GM23338 (cell line): ENCODE results near the gene AMFR. TPM values are rescaled to one million over a fixed set of nuclear protein-coding genes. Genes with fewer than 3 reads are reported as not detected.

Source experiments
- ATAC-seq: fragments of 200-7000 bp; cut with Tn5 transposase; 3 replicates; pipeline ENCODE4 v1.9.1; 2020
- DNase-seq: peaks from one replicate; pipeline ENCODE4 v3.0.0-alpha.2; 2015; ENCODE audit warnings: low spot score
- H2AFZ ChIP-seq: fragments of 200-600 bp; sonication (generic); 2 replicates; pipeline ENCODE4 v1.8.0; 2016; ENCODE audit warnings: antibody characterized with exemption, mild to moderate bottlenecking, moderate library complexity
- H3F3A ChIP-seq: fragments of 200-600 bp; sonication (generic); replicated peaks from 2 replicates; pipeline ENCODE4 v1.8.0; 2017; ENCODE audit warnings: antibody characterized with exemption, mixed run types, low read depth
- H3K27ac ChIP-seq: fragments of 200-600 bp; sonication (generic); 2 replicates; pipeline ENCODE4 v1.6.1; 2016; ENCODE audit warnings: low read depth
- H3K27me3 ChIP-seq: fragments of 200-600 bp; sonication (generic); 2 replicates; pipeline ENCODE4 v1.8.0; 2016; ENCODE audit warnings: mild to moderate bottlenecking, mixed run types, moderate library complexity; ENCODE audit not compliant: insufficient read depth
- H3K36me3 ChIP-seq: fragments of 200-600 bp; sonication (generic); 2 replicates; pipeline ENCODE4 v1.8.0; 2016; ENCODE audit warnings: mild to moderate bottlenecking; ENCODE audit not compliant: insufficient read depth
- H3K4me1 ChIP-seq: fragments of 200-600 bp; sonication (generic); 2 replicates; pipeline ENCODE4 v1.8.0; 2016; ENCODE audit warnings: mild to moderate bottlenecking, moderate library complexity; ENCODE audit not compliant: insufficient read depth
- H3K4me2 ChIP-seq: fragments of 200-600 bp; sonication (generic); 2 replicates; pipeline ENCODE4 v1.7.1; 2017; ENCODE audit warnings: mixed run types
- H3K4me3 ChIP-seq: fragments of 200-600 bp; sonication (generic); 2 replicates; pipeline ENCODE4 v1.6.1; 2016; ENCODE audit warnings: mixed run types
- H3K79me2 ChIP-seq: fragments of 200-600 bp; sonication (generic); replicated peaks from 2 replicates; pipeline ENCODE4 v1.8.0; 2017; ENCODE audit warnings: mild to moderate bottlenecking; ENCODE audit not compliant: insufficient read depth
- H3K9me2 ChIP-seq: fragments of 200-600 bp; sonication (generic); 2 replicates; pipeline ENCODE4 v1.8.0; 2017; ENCODE audit not compliant: insufficient read depth
- H4K20me1 ChIP-seq: fragments of 200-600 bp; sonication (generic); replicated peaks from 2 replicates; pipeline ENCODE4 v1.8.0; 2017; ENCODE audit warnings: mild to moderate bottlenecking; ENCODE audit not compliant: insufficient read depth
- H3K27ac Mint-ChIP-seq: 2 replicates; pipeline ENCODE4 v1.8.0; 2020; ENCODE audit warnings: inconsistent platforms, mild to moderate bottlenecking, moderate library complexity, mixed read lengths
- H3K27me3 Mint-ChIP-seq: 3 replicates; pipeline ENCODE4 v1.8.0; 2022; ENCODE audit warnings: low read depth, mild to moderate bottlenecking, moderate library complexity, mixed read lengths, inconsistent platforms; ENCODE audit not compliant: insufficient read depth, poor library complexity
- H3K36me3 Mint-ChIP-seq: 3 replicates; pipeline ENCODE4 v1.8.0; 2021; ENCODE audit warnings: low read depth, mild to moderate bottlenecking, inconsistent platforms, moderate library complexity, mixed read lengths
- H3K4me1 Mint-ChIP-seq: 3 replicates; pipeline ENCODE4 v1.8.0; 2020; ENCODE audit warnings: mild to moderate bottlenecking, inconsistent platforms, mixed read lengths
- H3K4me3 Mint-ChIP-seq: 3 replicates; pipeline ENCODE4 v1.8.0; 2021; ENCODE audit warnings: moderate library complexity, mild to moderate bottlenecking, inconsistent platforms, mixed read lengths
- H3K9me3 Mint-ChIP-seq: 3 replicates; pipeline ENCODE4 v1.8.0; 2020; ENCODE audit warnings: moderate library complexity, mild to moderate bottlenecking, inconsistent platforms, mixed read lengths
- CREB1 ChIP-seq: fragments of 250-450 bp; sonication (Bioruptor Pico); IDR thresholded peaks from 2 replicates; pipeline ENCODE4 v1.5.0; 2020; ENCODE audit warnings: low read depth, mild to moderate bottlenecking, moderate library complexity
- EZH2 ChIP-seq: fragments of 200-600 bp; sonication (generic); IDR thresholded peaks from one replicate; pipeline ENCODE4 v1.8.0; 2017; ENCODE audit warnings: antibody characterized with exemption, mild to moderate bottlenecking, low read depth; ENCODE audit not compliant: unreplicated experiment
- EZH2phosphoT487 ChIP-seq: fragments of 200-600 bp; sonication (generic); IDR thresholded peaks from one replicate; pipeline ENCODE4 v1.8.1; 2018; ENCODE audit warnings: antibody characterized with exemption; ENCODE audit not compliant: unreplicated experiment
- JUNB ChIP-seq: IDR thresholded peaks from one replicate; pipeline ENCODE4 v1.6.1; 2016; ENCODE audit warnings: antibody characterized with exemption; ENCODE audit not compliant: unreplicated experiment
- NANOG ChIP-seq: IDR thresholded peaks from 2 replicates; pipeline ENCODE4 v1.6.1; 2016; ENCODE audit warnings: antibody characterized with exemption, borderline replicate concordance
- POLR2AphosphoS5 ChIP-seq: IDR thresholded peaks from 2 replicates; pipeline ENCODE4 v1.6.1; 2016; ENCODE audit warnings: antibody characterized with exemption, low read depth
- REST ChIP-seq: IDR thresholded peaks from one replicate; pipeline ENCODE4 v1.6.1; 2018; ENCODE audit warnings: antibody characterized with exemption; ENCODE audit not compliant: unreplicated experiment
- STAT1 ChIP-seq: IDR thresholded peaks from one replicate; pipeline ENCODE4 v1.6.1; 2016; ENCODE audit warnings: antibody characterized with exemption; ENCODE audit not compliant: unreplicated experiment
- ZNF331 ChIP-seq: fragments of 250-450 bp; sonication (Bioruptor Pico); IDR thresholded peaks from 2 replicates; pipeline ENCODE4 v1.5.0; 2020; ENCODE audit warnings: low read depth, mild to moderate bottlenecking, moderate library complexity
- polyA plus RNA-seq: library from polyadenylated mRNA; unstranded; fragments of >200 nt; fragmentation: Nextera tagmentation; extraction: Ambion mirVana; gene quantifications from 2 replicates; pipeline ENCODE4 v1.2.1, GENCODE V29; 2016
- total RNA-seq: library from RNA; depleted of rRNA; stranded (reverse); fragments of >200 nt; shearing (Covaris generic); gene quantifications from 2 replicates; pipeline ENCODE4 v1.2.3, GENCODE V29; 2014
- TF ChIP-seq, protein P1 (sequence below): IDR thresholded peaks from 2 replicates; pipeline ENCODE4 v1.6.1; 2016; ENCODE audit warnings: antibody characterized with exemption
- TF ChIP-seq, protein P2 (sequence below), 2 experiments: fragments of 200-600 bp in 1 of 2; sonication (generic) in 1 of 2; conservative IDR thresholded peaks; 2 replicates each; pipeline versions ENCODE4 v1.5.1 to v1.6.1; 2016 to 2017; ENCODE audit warnings: antibody characterized with exemption in 2 of 2, low read depth in 2 of 2, mild to moderate bottlenecking in 2 of 2, moderate library complexity in 1 of 2
- TF ChIP-seq, protein P3 (sequence below): fragments of 250-450 bp; sonication (Bioruptor Pico); IDR thresholded peaks from 2 replicates; pipeline ENCODE4 v1.5.0; 2020; ENCODE audit warnings: mild to moderate bottlenecking, moderate library complexity

AMFR gene
- total and polyA plus RNA-seq, 2 experiments from 2014 or later = 9.0 to 41.1 TPM

- no peak for TF ChIP-seq REST
Observed at GRCh38 chr16:56460101-56460500, 34.8 kb upstream of the AMFR start (continued).

DNA sequence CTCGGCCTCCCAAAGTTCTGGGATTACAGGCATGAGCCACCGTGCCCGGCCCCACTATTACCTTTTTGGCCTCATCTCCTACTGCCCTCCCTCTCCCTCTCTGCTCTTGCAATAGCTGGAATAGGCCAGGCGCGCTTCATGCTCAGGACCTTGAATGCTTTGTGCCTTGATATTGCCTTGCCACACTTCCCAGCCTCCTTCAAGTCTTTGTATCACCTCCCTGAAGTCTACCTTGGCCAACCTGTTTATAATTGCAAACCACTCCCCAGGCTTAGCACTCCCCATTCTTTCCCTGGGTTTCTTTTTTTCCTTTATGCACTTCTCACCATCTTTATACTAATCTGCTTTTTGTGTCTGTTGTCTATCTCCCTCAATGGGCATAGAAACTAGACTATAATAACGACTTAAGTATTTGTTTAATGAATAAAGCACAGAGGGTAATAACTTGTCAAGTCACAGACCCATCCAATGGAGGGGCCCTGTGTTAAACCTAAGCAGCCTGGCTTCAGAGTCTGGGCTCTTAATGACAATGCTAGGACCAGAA is 32.7 kb upstream of the AMFR start:
- peaks cover 27% of the 10 kb centered on the region for H4K20me1 ChIP-seq
- Mint-ChIP-seq H3K27ac (no peak overlapping the region), H3K27me3 (no peaks in the 10 kb centered on the region), H3K4me3 (no peak overlapping the region), H3K4me1 (no peaks in the 10 kb centered on the region), H3K36me3 (peaks cover 70% of the 10 kb centered on the region), H3K9me3 (no peaks in the 10 kb centered on the region)
- H2AFZ ChIP-seq = no peak overlapping the region
- no peak overlapping the region for H3K4me3 ChIP-seq
- 0 out of 2 replicates have a peak, but pooled peaks cover 3% of the 10 kb centered on the region for H3K4me1 ChIP-seq
- H3F3A ChIP-seq = no peaks in the 10 kb centered on the region
- no peak overlapping the region for H3K27ac ChIP-seq
- peaks cover 60% of the 10 kb centered on the region for H3K36me3 ChIP-seq
- ATAC-seq = no peak
- no peaks in the 10 kb centered on the region for H3K27me3 ChIP-seq
- H3K79me2 ChIP-seq = peaks cover 8% of the 10 kb centered on the region
- no peak for DNase-seq
- no peaks in the 10 kb centered on the region for H3K9me2 ChIP-seq
- no peak overlapping the region for H3K4me2 ChIP-seq
- TF ChIP-seq STAT1 (no peak), POLR2AphosphoS5 (no peak), EZH2phosphoT487 (no peak), ZNF331 (CRISPR knock-in tag) (no peak), JUNB (no peak), CREB1 (CRISPR knock-in tag) (no peak), NANOG (no peak), EZH2 (no peak)
- TF ChIP-seq, protein P1, sequence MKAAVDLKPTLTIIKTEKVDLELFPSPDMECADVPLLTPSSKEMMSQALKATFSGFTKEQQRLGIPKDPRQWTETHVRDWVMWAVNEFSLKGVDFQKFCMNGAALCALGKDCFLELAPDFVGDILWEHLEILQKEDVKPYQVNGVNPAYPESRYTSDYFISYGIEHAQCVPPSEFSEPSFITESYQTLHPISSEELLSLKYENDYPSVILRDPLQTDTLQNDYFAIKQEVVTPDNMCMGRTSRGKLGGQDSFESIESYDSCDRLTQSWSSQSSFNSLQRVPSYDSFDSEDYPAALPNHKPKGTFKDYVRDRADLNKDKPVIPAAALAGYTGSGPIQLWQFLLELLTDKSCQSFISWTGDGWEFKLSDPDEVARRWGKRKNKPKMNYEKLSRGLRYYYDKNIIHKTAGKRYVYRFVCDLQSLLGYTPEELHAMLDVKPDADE = no peak
- TF ChIP-seq, protein P2, sequence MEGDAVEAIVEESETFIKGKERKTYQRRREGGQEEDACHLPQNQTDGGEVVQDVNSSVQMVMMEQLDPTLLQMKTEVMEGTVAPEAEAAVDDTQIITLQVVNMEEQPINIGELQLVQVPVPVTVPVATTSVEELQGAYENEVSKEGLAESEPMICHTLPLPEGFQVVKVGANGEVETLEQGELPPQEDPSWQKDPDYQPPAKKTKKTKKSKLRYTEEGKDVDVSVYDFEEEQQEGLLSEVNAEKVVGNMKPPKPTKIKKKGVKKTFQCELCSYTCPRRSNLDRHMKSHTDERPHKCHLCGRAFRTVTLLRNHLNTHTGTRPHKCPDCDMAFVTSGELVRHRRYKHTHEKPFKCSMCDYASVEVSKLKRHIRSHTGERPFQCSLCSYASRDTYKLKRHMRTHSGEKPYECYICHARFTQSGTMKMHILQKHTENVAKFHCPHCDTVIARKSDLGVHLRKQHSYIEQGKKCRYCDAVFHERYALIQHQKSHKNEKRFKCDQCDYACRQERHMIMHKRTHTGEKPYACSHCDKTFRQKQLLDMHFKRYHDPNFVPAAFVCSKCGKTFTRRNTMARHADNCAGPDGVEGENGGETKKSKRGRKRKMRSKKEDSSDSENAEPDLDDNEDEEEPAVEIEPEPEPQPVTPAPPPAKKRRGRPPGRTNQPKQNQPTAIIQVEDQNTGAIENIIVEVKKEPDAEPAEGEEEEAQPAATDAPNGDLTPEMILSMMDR (conservative IDR thresholded peaks at IDR 0.05; ENCODE audit: low read depth in 2 of 2) = no peak
- TF ChIP-seq, protein P3, sequence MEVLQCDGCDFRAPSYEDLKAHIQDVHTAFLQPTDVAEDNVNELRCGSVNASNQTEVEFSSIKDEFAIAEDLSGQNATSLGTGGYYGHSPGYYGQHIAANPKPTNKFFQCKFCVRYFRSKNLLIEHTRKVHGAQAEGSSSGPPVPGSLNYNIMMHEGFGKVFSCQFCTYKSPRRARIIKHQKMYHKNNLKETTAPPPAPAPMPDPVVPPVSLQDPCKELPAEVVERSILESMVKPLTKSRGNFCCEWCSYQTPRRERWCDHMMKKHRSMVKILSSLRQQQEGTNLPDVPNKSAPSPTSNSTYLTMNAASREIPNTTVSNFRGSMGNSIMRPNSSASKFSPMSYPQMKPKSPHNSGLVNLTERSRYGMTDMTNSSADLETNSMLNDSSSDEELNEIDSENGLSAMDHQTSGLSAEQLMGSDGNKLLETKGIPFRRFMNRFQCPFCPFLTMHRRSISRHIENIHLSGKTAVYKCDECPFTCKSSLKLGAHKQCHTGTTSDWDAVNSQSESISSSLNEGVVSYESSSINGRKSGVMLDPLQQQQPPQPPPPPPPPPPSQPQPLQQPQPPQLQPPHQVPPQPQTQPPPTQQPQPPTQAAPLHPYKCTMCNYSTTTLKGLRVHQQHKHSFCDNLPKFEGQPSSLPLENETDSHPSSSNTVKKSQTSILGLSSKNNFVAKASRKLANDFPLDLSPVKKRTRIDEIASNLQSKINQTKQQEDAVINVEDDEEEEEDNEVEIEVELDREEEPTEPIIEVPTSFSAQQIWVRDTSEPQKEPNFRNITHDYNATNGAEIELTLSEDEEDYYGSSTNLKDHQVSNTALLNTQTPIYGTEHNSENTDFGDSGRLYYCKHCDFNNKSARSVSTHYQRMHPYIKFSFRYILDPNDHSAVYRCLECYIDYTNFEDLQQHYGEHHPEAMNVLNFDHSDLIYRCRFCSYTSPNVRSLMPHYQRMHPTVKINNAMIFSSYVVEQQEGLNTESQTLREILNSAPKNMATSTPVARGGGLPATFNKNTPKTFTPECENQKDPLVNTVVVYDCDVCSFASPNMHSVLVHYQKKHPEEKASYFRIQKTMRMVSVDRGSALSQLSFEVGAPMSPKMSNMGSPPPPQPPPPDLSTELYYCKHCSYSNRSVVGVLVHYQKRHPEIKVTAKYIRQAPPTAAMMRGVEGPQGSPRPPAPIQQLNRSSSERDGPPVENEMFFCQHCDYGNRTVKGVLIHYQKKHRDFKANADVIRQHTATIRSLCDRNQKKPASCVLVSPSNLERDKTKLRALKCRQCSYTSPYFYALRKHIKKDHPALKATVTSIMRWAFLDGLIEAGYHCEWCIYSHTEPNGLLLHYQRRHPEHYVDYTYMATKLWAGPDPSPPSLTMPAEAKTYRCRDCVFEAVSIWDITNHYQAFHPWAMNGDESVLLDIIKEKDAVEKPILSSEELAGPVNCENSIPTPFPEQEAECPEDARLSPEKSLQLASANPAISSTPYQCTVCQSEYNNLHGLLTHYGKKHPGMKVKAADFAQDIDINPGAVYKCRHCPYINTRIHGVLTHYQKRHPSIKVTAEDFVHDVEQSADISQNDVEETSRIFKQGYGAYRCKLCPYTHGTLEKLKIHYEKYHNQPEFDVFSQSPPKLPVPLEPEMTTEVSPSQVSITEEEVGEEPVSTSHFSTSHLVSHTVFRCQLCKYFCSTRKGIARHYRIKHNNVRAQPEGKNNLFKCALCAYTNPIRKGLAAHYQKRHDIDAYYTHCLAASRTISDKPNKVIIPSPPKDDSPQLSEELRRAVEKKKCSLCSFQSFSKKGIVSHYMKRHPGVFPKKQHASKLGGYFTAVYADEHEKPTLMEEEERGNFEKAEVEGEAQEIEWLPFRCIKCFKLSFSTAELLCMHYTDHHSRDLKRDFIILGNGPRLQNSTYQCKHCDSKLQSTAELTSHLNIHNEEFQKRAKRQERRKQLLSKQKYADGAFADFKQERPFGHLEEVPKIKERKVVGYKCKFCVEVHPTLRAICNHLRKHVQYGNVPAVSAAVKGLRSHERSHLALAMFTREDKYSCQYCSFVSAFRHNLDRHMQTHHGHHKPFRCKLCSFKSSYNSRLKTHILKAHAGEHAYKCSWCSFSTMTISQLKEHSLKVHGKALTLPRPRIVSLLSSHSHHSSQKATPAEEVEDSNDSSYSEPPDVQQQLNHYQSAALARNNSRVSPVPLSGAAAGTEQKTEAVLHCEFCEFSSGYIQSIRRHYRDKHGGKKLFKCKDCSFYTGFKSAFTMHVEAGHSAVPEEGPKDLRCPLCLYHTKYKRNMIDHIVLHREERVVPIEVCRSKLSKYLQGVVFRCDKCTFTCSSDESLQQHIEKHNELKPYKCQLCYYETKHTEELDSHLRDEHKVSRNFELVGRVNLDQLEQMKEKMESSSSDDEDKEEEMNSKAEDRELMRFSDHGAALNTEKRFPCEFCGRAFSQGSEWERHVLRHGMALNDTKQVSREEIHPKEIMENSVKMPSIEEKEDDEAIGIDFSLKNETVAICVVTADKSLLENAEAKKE (CRISPR knock-in tag) = no peak
